HG03064 (cell line): ENCODE data around the gene SATB1.
"Not testable (repeated sequence)": the region's sequence is repeated elsewhere in the genome, so short reads cannot be mapped to it uniquely, and the experiment has no call there.

Experiments
- ATAC-seq: cut with Tn5 transposase; IDR thresholded peaks from one replicate; pipeline ENCODE4 v1.9.1; 2021; ENCODE audit warnings: low read depth; ENCODE audit not compliant: unreplicated experiment

SATB1 gene

GRCh38 chr3:18357747-18358146, 67.4 kb downstream of the SATB1 start:
- ATAC-seq = no peak

DNA sequence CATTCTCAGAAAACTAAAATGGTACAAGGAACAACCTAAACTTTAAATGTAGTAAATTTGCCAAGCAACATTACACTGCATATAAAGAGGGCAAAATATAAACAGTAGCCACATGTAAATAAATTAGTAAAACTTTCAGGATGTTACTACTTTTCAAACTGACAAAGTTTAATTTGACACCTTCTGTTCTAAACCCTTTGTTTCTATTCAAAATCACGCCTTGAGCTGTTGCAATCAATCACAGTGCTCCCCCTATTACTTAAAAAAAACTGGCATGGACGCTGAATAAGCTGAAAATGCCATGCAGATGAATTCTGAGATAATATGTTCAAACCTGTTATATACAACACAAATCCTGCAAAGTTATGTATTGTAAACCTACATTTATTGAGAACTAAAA, 69.3 kb downstream of the SATB1 start:
- no peak for ATAC-seq

GRCh38 chr3:18354701-18355100, 70.4 kb downstream of the SATB1 start:
- ATAC-seq = no peak

GRCh38 chr3:18351823-18352744, 73.1 kb downstream of the SATB1 start:
- no peak for ATAC-seq

DNA sequence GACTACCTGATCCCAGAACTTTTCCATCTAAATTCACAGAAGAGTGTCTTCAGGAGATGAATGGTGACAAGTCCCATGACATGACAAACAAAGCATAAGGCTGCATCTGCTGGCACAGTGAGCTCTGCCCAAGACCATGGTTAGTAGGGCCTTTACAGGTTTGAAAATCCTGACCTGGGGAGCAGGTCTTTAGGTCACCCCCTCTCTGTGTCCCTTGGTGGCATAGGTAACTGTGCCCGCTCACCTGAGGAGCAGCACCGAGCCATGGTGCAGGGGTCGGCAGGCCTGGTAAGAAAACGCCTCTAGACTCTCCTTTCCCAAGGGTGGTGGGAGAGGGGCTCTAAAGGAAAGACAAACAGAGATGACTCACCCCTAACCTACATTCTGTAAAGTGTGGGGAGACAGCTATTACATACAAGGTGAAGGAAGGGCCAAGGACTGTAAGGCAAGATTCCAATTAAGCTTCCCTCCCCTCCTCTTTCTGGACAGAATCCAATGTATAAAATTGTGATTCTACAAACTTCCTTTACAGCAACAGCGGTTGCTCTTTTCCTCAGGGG, 74.0 kb downstream of the SATB1 start:
- ATAC-seq = no peak

GRCh38 chr3:18349197-18349798, 75.8 kb downstream of the SATB1 start:
- ATAC-seq = no peak

- no peak for ATAC-seq
Measured at GRCh38 chr3:18346097-18346496, 79.0 kb downstream of the SATB1 start.

GRCh38 chr3:18345015-18345367, 80.1 kb downstream of the SATB1 start:
- no peak for ATAC-seq

DNA sequence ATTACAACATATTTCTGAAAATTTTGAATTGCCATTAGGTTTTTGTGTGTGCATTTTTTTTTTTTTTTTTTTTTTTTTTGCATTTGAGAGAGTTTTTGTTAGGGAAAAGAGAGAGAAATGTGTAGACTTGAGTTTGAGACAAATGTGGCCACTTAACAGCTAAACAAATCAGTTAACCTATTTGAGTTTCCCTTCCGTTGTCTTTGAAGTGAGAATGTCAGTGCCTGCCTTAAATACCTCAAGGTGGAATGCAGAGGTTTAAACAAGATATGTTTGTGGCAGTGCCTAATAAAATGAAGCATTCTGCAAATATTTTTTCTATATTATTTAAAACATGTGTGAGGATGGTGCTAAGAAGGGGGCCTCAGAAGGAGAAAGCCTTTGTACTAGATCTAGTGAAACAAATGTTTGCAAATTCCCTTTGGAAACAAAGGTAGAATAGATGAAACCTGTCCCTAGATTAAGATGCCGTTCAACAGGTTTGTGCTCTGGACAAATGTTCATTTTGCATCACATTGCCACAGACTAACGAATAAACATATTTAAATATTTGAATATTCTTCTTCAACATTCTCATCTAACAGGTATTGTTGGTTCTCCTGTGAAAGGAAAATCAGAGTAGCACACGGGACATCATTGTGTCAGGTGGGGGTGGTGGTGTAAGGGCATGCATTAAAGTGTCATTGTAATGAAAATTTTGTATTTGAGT, 80.7 kb downstream of the SATB1 start:
- no peak for ATAC-seq

GRCh38 chr3:18343809-18344208, 81.3 kb downstream of the SATB1 start:
- no peak for ATAC-seq

GRCh38 chr3:18338827-18339514, 86.2 kb downstream of the SATB1 start:
- no peak for ATAC-seq

DNA sequence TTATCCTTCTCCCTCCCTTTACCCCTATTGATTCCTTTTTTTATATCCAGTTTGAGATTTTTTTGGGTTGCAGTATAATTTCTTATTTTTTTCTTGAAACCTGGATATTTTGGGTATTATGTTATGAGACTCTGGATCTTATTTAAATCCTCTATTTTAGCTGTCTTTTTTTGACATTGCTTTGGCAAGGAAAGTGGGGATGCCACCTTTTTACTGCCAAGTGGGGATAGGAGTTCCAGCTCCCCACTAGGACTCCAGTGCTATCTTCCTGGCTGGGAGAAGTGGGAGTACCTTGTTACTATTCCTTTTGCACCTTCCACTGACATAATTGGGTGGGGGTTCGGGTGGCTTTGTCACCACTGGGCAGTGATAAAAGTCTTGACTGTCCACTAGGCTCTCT, 87.9 kb downstream of the SATB1 start:
- ATAC-seq = no peak

DNA sequence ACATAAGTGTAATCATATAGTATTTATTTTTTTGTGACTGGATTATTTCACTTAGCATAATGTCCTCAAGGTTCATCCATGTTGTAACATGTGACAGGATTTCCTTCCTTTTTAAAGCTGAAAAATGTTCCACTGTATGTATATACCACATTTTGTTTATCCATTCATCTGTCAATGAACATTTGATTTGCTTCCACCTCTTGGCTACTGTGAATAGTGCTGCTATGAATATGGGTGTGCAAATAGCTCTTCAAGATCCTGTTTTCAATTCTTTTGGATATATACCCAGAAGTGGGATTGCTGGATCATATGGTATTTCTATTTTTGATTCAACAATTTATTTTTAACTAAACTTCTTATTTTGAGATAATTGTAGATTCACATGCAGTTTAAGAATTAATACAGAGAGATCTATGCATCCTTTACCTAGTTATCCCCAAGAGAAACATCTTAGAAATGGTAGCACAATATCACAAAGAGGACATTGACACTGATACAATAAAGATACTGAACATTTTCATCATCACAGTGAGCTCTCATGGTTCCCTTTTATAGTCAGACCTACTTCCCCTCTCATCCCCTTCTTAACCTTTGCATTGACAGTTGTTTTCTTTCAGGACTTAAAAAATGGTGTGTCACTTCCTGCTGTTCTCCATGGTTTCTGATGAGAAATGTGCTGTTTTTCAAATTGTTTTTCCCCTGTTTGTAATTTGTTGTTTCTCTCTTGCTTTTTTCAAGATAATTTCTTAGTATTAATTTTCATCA, 90.1 kb downstream of the SATB1 start:
- no peak for ATAC-seq

DNA sequence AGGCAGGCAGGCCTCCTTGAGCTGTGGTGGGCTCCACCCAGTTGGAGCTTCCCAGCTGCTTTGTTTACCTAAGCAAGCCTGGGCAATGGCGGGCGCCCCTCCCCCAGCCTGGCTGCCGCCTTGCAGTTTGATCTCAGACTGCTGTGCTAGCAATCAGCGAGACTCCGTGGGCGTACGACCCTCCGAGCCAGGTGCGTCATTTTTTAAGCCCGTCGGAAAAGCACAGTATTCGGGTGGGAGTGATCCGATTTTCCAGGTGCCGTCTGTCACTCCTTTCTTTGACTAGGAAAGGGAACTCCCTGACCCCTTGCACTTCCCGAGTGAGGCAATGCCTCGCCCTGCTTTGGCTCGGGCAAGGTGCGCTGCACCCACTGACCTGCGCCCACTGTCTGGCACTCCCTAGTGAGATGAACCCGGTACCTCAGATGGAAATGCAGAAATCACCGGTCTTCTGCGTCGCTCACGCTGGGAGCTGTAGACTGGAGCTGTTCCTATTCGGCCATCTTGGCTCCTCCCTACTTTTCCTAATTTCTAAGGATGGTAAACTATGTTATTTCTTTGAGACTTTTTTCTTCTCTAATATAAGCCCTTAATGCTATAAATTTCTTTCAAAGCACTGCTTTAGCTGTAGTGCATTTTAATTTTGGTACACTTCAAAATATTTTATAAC, 94.2 kb downstream of the SATB1 start:
- not testable (repeated sequence) for ATAC-seq

GRCh38 chr3:18308096-18308650, 117.0 kb downstream of the SATB1 start:
- no peak for ATAC-seq

GRCh38 chr3:18307529-18307928, 117.6 kb downstream of the SATB1 start:
- no peak for ATAC-seq

GRCh38 chr3:18302517-18302916, 122.6 kb downstream of the SATB1 start:
- ATAC-seq = no peak

- no peak for ATAC-seq
Measured at GRCh38 chr3:18301781-18302180, 123.4 kb downstream of the SATB1 start.

GRCh38 chr3:18300916-18301315, 124.2 kb downstream of the SATB1 start:
- no peak for ATAC-seq
